Measurements from ENCODE around the gene PHETA2.
"Not testable (repeated sequence)": the region's sequence is repeated elsewhere in the genome, so short reads cannot be mapped to it uniquely, and the experiment has no call there.

The PHETA2 gene

GRCh38 chr22:42104332-42104860 is 30.3 kb downstream of the PHETA2 start:
- not testable (repeated sequence) for DNase-seq (ENCODE audit: low spot score)

GRCh38 chr22:42108848-42109247 is 34.8 kb downstream of the PHETA2 start:
- DNase-seq (ENCODE audit: low spot score): no peak

- no peak for DNase-seq (ENCODE audit: low spot score)
Observed at GRCh38 chr22:42111798-42112197, 37.8 kb downstream of the PHETA2 start.

DNA sequence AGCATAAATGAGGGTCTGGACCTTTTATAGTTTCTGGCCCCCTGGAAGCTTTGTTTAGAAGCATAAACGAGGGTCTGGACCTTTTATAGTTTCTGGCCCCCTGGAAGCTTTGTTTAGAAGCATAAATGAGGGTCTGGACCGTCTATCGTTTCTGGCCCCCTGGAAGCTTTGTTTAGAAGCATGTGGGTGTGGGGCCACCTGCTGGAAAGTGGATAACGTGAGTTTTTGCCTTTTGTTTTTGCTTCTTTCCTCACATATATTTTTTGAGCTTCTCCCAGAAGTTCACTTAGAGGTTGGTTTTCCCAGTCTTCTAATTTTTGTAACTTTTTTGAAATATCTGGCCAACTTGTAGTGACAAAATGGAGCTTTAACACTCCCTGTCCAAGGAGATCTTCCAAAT is 38.7 kb downstream of the PHETA2 start:
- peak; percentile 57 for DNase-seq (ENCODE audit: low spot score)

GRCh38 chr22:42114721-42115120 is 40.7 kb downstream of the PHETA2 start:
- DNase-seq (ENCODE audit: low spot score): peak; percentile 42

GRCh38 chr22:42115420-42115830 is 41.4 kb downstream of the PHETA2 start:
- DNase-seq (ENCODE audit: low spot score): not testable (repeated sequence)

- no peak for DNase-seq (ENCODE audit: low spot score)
Observed at GRCh38 chr22:42116848-42117424, 42.9 kb downstream of the PHETA2 start.

- not testable (repeated sequence) for DNase-seq (ENCODE audit: low spot score)
Observed at GRCh38 chr22:42120231-42121021, 46.4 kb downstream of the PHETA2 start.

DNA sequence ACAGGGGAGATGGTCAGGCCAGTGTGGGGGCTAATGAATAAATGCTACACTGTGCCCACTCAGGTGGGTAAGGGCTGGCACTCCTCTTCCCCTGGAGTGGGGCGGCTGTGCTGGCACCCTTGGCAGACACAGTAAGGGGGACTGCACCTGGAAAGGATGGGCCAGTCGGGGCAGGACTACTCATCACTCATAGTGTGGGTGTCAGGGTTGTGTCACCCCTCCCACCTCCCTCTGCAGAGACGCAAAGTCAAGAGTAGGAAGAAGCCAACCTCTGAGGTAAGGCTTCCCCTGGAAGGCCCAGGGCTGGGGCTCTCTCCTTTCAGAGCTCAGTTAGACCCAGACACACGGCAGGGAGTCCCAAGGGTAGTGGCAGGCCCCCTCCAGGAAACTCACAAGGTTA is 49.5 kb downstream of the PHETA2 start:
- not testable (repeated sequence) for DNase-seq (ENCODE audit: low spot score)

DNA sequence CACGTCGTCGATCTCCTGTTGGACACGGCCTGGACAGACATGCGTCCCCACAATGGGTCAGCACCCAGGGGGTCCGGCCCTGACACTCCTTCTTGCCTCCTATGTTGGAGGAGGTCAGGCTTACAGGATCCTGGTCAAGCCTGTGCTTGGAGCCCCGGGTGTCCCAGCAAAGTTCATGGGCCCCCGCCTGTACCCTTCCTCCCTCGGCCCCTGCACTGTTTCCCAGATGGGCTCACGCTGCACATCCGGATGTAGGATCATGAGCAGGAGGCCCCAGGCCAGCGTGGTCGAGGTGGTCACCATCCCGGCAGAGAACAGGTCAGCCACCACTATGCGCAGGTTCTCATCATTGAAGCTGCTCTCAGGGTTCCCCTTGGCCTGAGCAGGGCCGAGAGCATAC is 53.6 kb downstream of the PHETA2 start:
- DNase-seq (ENCODE audit: low spot score): no peak

DNA sequence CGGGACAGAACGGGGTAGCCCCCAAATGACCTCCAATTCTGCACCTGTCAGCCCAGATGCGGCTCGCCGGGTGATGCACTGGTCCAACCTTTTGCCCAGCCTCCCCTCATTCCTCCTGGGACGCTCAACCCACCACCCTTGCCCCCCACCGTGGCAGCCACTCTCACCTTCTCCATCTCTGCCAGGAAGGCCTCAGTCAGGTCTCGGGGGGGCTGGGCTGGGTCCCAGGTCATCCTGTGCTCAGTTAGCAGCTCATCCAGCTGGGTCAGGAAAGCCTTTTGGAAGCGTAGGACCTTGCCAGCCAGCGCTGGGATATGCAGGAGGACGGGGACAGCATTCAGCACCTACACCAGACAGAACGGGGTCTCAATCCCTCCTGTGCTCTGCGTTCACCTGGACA is 54.0 kb downstream of the PHETA2 start:
- DNase-seq (ENCODE audit: low spot score): not testable (repeated sequence)

Small RNA genes lying within 50 kb of the gene (small RNA-seq; reads per million reads assigned to genes)
- 0 to 7.4 reads per million in 2 experiments for gene SNORD13P1
